ENCODE measurements around the gene EEA1. TPM values are rescaled to one million over a fixed set of nuclear protein-coding genes. Genes with fewer than 3 reads are reported as not detected.

EEA1 gene
- total and polyA plus RNA-seq, 9 donors = 5.0 to 41.1 (median 32.1) TPM

DNA sequence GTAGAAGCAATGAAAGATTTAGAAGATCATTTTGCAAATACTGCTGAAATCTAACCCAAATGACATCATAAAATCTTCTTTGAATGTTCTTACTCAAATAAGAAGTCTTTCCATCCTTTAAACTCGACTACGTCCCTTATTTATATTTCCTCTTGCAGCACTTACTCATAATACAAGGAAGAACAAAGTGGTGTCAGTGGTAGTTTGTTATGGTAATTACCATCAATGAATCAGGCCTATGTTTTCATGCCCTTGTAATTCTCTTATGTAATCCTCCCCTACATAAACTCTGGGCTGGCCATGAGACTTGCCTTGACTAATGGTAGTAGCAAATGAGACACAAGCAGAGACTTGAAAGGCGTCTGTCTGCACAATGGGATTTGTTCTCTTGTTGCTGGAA lies 17.0 kb downstream of the EEA1 start:
- intact Hi-C loops (cut with DNase I) = no loop called here
- no peak for DNase-seq
- Histone ChIP-seq H3K27me3 (no peaks in the 10 kb centered on the region), H3K4me1 (ENCODE audit: insufficient read depth) (no peaks in the 10 kb centered on the region), H3K9me3 (no peaks in the 10 kb centered on the region), H3K36me3 (no peaks in the 10 kb centered on the region), H3K4me3 (no peak overlapping the region), H3K27ac (no peak overlapping the region)
- WGBS, 3 donors = 91 to 93% (median 93%) methylated on average over 3 of the region's 3 CpGs
- TF ChIP-seq, protein P1, sequence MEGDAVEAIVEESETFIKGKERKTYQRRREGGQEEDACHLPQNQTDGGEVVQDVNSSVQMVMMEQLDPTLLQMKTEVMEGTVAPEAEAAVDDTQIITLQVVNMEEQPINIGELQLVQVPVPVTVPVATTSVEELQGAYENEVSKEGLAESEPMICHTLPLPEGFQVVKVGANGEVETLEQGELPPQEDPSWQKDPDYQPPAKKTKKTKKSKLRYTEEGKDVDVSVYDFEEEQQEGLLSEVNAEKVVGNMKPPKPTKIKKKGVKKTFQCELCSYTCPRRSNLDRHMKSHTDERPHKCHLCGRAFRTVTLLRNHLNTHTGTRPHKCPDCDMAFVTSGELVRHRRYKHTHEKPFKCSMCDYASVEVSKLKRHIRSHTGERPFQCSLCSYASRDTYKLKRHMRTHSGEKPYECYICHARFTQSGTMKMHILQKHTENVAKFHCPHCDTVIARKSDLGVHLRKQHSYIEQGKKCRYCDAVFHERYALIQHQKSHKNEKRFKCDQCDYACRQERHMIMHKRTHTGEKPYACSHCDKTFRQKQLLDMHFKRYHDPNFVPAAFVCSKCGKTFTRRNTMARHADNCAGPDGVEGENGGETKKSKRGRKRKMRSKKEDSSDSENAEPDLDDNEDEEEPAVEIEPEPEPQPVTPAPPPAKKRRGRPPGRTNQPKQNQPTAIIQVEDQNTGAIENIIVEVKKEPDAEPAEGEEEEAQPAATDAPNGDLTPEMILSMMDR (IDR thresholded peaks at IDR 0.05) = no peak
- no peak for TF ChIP-seq POLR2A (IDR thresholded peaks at IDR 0.05)
- TF ChIP-seq EP300 (IDR thresholded peaks at IDR 0.05) = no peak

DNA sequence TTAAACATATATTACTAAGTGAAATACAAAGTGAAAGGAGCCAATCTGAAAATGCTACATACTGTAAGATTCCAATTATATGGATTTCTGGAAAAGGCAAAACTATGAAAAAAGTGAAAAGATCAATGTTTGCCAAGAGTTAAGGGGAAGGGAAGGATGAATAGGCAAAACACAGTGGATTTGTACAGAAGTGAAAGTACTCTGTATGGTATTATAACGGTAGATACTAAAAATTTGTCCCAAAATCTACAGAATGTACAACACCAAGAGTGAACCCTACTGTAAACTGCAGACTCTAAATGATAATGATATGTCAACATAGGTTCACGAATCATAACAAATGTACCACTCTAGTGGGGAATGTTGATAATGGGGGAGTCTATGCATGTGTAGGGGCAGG lies 17.8 kb downstream of the EEA1 start:
- intact Hi-C loops (cut with DNase I) = no loop called here
- Histone ChIP-seq H3K27me3 (no peaks in the 10 kb centered on the region), H3K36me3 (no peaks in the 10 kb centered on the region), H3K9me3 (no peaks in the 10 kb centered on the region), H3K4me1 (ENCODE audit: insufficient read depth) (no peaks in the 10 kb centered on the region), H3K4me3 (no peak overlapping the region), H3K27ac (no peak overlapping the region)
- TF ChIP-seq POLR2A (IDR thresholded peaks at IDR 0.05) (no peak), EP300 (IDR thresholded peaks at IDR 0.05) (no peak)
- TF ChIP-seq, protein P1 (IDR thresholded peaks at IDR 0.05) = no peak
- 60 to 70% (median 63%) methylated on average over 2 of the region's 2 CpGs for WGBS, 3 donors
- no peak for DNase-seq

DNA sequence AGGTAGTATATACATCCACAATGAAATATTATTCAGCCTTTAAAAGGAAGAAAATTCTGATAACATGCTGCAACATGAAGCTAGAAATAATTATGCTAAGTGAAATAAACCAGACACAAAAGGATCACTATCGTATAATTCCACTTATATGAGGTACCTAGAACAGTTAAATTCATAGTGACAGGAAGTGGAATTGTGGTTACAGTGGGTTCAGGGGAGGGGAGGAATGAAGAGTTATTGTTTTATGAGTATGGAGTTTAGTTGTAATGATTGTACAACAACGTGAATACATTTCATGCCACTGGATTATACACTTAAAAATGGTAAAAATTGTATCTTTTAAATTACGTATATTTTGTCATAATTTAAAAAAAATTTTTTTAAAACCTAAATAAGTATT lies 21.0 kb downstream of the EEA1 start:
- no peak for TF ChIP-seq POLR2A (IDR thresholded peaks at IDR 0.05)
- no peak for TF ChIP-seq EP300 (IDR thresholded peaks at IDR 0.05)
- TF ChIP-seq, protein P1 (IDR thresholded peaks at IDR 0.05) = no peak
- intact Hi-C loops (cut with DNase I) = no loop called here
- no peak overlapping the region for H3K4me3 ChIP-seq
- H3K9me3 ChIP-seq = no peaks in the 10 kb centered on the region
- no peaks in the 10 kb centered on the region for H3K27me3 ChIP-seq
- H3K27ac ChIP-seq = no peak overlapping the region
- peaks cover 4% of the 10 kb centered on the region for H3K4me1 ChIP-seq (ENCODE audit: insufficient read depth)
- no peaks in the 10 kb centered on the region for H3K36me3 ChIP-seq
- no peak for DNase-seq
- 82 to 94% (median 93%) methylated on average over 3 of the region's 3 CpGs for WGBS, 3 donors

DNA sequence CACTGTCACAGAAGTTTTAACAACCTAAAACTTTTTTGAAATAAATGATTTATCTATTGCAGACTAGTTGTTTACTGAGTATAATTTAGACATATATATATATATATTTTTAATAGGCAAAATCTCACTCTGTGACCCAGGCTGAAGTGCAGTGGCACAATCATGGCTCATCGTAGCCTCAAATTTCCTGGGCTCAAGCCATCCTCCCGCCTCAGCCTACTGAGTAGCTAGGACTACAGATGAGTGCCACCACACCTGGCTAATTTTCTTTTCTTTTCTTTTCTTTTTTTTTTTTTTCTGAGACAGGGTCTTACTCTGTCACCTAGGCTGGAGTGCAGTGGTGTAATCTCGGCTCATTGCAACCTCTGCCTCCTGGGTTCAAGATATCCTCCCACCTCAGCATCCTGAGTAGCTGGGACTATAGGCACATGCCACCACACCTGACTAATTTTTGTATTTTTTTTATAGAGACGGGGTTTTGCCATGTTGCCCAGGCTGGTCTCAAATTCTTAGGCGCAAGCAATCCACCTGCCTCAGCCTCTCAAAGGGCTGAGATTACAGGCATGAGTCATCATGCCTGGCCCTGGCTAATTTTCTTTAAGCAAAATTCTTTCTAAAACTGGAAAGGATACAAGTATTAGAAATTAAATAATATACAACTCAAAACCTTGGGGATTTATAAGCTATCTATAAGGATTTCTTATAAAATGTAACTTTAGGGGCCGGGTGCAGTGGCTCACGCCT lies 23.1 kb downstream of the EEA1 start:
- no peak for DNase-seq
- TF ChIP-seq EP300 (IDR thresholded peaks at IDR 0.05) (no peak), POLR2A (IDR thresholded peaks at IDR 0.05) (no peak)
- TF ChIP-seq, protein P1 (IDR thresholded peaks at IDR 0.05) = no peak
- no peak overlapping the region for H3K4me3 ChIP-seq
- intact Hi-C loops (cut with DNase I) = no loop called here
- H3K4me1 ChIP-seq (ENCODE audit: insufficient read depth) = peaks cover 4% of the 10 kb centered on the region
- 74 to 78% (median 74%) methylated on average over 7 of the region's 7 CpGs for WGBS, 3 donors
- no peaks in the 10 kb centered on the region for H3K27me3 ChIP-seq
- H3K36me3 ChIP-seq = no peaks in the 10 kb centered on the region
- H3K9me3 ChIP-seq = no peaks in the 10 kb centered on the region
- no peak overlapping the region for H3K27ac ChIP-seq
